Dendritic cell treated with granulocyte-macrophage colony-stimulating factor and Interleukin-4, amounts not matched to agents 40 ng/mL and 50 ng/mL, for 4 days (primary cell): ENCODE results near the gene CUBN.

Experiments
- H3K27ac Mint-ChIP-seq: one replicate; pipeline ENCODE4 v1.8.0; 2022; ENCODE audit warnings: mild to moderate bottlenecking, mixed read lengths
- H3K27me3 Mint-ChIP-seq: one replicate; pipeline ENCODE4 v1.8.0; 2022; ENCODE audit warnings: mild to moderate bottlenecking, mixed read lengths
- H3K36me3 Mint-ChIP-seq: one replicate; pipeline ENCODE4 v1.8.0; 2022; ENCODE audit warnings: low read depth, mixed read lengths
- H3K4me1 Mint-ChIP-seq: one replicate; pipeline ENCODE4 v1.8.0; 2022; ENCODE audit warnings: low read depth, mixed read lengths
- H3K4me3 Mint-ChIP-seq: one replicate; pipeline ENCODE4 v1.8.0; 2022; ENCODE audit warnings: mild to moderate bottlenecking, moderate library complexity, mixed read lengths
- H3K9me3 Mint-ChIP-seq: one replicate; pipeline ENCODE4 v1.8.0; 2022; ENCODE audit warnings: mixed read lengths
- intact Hi-C: fragments of 100-400 bp; cut with micrococcal nuclease; formaldehyde crosslinking; loops from one replicate; pipeline ENCODE4 v1.15.0; 2022

The CUBN gene

DNA sequence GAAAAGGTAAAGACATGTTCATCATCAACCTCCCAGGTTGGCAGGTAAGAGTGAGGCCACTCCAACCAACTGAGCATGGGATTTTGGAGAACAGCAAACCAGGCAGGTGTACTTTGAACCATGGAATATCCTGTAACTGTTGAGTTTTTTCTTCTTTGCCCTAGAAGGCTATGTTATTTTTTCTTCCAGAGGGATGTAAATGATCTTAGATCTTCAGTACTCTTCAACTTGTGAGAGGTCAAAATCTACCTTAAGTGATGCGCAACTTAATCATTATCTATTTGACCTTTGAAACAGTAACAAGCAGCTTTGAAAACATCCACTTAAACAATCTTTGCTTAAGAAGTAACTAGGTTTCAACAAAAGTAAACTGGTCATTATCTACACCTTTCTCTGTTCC, at the start of gene CUBN:
Gene CUBN, minus strand, starts transcription at position 71 of the 400 bp plus-strand sequence. Its CDS starts 46 bp downstream, at position 25.
- Mint-ChIP-seq H3K4me3 (no peak within 1 kb of the TSS), H3K27me3 (no peaks in the 10 kb centered on the region), H3K36me3 (no peaks in the 10 kb centered on the region), H3K9me3 (no peaks in the 10 kb centered on the region), H3K4me1 (peaks cover 36% of the 10 kb centered on the region), H3K27ac (peak within 1 kb of the TSS; percentile 61)
- intact Hi-C loops = loop anchor here (5.0 kb wide), 2 partner anchors 37 to 73 kb away; partner anchors contain the start of gene TRDMT1

DNA sequence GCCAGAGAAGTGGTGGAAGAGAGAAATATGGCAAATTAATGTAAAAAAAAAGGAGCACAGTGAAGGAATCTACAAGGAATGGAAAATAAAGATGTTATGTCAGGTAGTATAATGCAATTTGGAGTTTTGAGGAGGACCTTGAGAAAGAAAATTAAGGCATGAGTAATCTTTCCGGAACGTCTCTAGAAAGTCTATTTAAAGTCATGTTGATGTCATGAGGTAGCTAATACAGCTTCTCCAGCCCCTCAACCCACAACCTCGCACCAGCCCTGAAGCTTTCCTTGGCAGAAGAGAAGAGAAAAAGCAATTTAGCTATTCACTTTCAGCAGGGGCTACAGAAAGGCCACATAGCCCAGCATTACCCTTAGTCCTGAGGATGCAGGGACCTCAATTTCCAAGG, 49.4 kb upstream of the CUBN start:
- Mint-ChIP-seq H3K27me3 (no peaks in the 10 kb centered on the region), H3K9me3 (no peaks in the 10 kb centered on the region), H3K4me1 (peaks cover 16% of the 10 kb centered on the region), H3K27ac (no peak overlapping the region), H3K4me3 (no peak overlapping the region), H3K36me3 (no peaks in the 10 kb centered on the region)
- intact Hi-C loops = no loop called here

DNA sequence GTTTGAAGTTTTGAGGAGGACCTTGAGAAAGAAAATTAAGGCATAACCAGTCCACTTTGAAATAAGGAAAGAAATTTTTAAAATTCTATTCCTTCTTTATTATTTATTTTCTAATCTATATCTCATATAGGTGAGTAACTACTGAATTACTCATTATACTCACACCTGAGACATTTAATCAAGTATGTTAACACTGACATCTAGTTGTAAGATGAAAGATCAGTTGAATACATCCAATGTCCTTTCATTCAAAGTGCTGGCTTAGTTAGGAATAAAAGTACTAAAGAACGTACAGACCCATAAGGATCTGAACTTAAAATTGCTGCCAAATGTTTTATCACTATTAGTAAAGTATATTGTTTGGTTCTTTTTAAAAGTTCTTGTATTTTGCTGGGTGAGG, 48.4 kb upstream of the CUBN start:
- H3K4me3 Mint-ChIP-seq = no peak overlapping the region
- intact Hi-C loops = no loop called here
- H3K4me1 Mint-ChIP-seq = peaks cover 16% of the 10 kb centered on the region
- no peaks in the 10 kb centered on the region for H3K36me3 Mint-ChIP-seq
- H3K27me3 Mint-ChIP-seq = no peaks in the 10 kb centered on the region
- H3K27ac Mint-ChIP-seq = no peak overlapping the region
- H3K9me3 Mint-ChIP-seq = no peaks in the 10 kb centered on the region

DNA sequence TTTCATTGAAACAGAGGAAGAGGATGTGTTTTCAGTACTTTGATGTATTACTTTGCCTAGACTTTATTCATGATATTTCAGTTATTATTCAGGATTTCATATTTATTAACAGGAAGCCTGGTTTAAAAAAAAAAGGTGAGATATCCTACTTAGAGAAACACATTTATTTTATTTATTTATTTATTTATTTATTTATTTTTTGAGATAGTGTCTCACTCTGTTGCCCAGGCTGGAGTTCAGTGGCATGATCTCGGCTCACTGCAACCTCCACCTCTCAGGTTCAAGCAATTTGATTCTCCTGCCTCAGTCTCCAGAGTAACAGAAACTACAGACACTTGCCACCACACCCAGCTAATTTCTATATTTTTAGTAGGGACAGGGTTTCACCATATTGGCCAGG, 47.4 kb upstream of the CUBN start:
- Mint-ChIP-seq H3K27me3 (no peaks in the 10 kb centered on the region), H3K9me3 (no peaks in the 10 kb centered on the region), H3K36me3 (no peaks in the 10 kb centered on the region), H3K4me1 (peaks cover 16% of the 10 kb centered on the region), H3K4me3 (no peak overlapping the region), H3K27ac (no peak overlapping the region)
- intact Hi-C loops = no loop called here

DNA sequence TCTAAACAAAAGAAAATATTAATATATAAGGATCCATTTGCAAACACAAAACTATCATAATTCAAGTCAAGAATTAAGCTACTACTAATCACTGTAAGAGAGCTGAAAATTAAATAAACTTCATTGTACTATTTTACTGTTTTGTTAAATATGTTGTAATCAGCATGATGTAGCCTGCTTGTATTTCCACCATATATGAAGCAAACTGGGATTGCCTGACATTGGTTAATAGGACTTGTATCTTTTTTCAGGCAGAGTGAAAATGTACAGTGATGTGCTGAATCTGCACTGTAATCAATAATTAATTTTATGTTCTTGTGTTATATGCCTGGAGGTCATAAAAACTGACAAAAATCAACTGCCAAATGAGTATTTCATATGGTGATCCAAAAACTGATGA, 46.5 kb upstream of the CUBN start:
- intact Hi-C loops = no loop called here
- H3K27me3 Mint-ChIP-seq = no peaks in the 10 kb centered on the region
- H3K36me3 Mint-ChIP-seq = no peaks in the 10 kb centered on the region
- H3K4me3 Mint-ChIP-seq = no peak overlapping the region
- no peak overlapping the region for H3K27ac Mint-ChIP-seq
- peaks cover 15% of the 10 kb centered on the region for H3K4me1 Mint-ChIP-seq
- H3K9me3 Mint-ChIP-seq = no peaks in the 10 kb centered on the region

DNA sequence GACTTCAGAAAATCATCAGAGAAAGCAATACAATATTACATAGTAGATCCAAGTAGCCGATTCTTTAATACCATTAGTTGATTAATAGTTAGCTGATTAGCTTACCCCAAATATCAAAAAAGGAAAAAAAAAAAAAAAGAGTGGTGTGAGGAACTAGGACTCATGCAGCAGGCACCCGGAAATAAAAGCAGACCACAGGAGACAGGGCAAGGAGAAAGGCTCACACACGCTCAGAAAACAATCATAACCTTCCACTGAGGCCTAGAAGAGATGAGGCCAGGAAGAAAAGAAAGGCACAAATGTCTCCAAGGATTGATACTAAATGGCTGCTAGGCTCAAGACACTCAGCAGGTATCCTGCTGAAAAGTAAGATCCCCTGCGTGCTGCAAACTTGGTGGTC, 45.9 kb upstream of the CUBN start:
- Mint-ChIP-seq H3K4me1 (peaks cover 11% of the 10 kb centered on the region), H3K36me3 (no peaks in the 10 kb centered on the region), H3K4me3 (peak overlapping the region; percentile 17), H3K27me3 (no peaks in the 10 kb centered on the region), H3K9me3 (no peaks in the 10 kb centered on the region), H3K27ac (peak overlapping the region; percentile 68)
- intact Hi-C loops = no loop called here

DNA sequence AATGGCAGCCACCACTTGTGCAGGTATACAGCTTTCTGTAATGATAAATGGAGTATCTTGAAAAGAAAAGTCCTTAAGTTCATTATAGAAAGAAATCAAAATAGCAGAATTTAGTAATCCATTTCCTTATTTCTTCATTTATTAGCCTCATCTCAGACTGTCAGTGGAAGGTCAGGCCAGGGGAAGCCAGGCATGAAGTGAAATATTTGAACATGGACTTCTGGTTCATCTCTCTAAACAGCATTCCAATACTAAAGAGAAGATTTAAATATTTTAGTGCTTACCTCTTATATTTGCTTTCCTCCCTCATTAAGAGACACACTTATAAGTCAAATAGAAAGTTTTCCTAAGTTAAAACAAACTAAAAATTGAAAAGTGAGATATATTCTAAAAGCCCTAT, 45.0 kb upstream of the CUBN start:
- intact Hi-C loops = no loop called here
- H3K4me3 Mint-ChIP-seq = no peak overlapping the region
- H3K9me3 Mint-ChIP-seq = no peaks in the 10 kb centered on the region
- H3K27ac Mint-ChIP-seq = no peak overlapping the region
- H3K36me3 Mint-ChIP-seq = no peaks in the 10 kb centered on the region
- H3K27me3 Mint-ChIP-seq = no peaks in the 10 kb centered on the region
- H3K4me1 Mint-ChIP-seq = peaks cover 11% of the 10 kb centered on the region

DNA sequence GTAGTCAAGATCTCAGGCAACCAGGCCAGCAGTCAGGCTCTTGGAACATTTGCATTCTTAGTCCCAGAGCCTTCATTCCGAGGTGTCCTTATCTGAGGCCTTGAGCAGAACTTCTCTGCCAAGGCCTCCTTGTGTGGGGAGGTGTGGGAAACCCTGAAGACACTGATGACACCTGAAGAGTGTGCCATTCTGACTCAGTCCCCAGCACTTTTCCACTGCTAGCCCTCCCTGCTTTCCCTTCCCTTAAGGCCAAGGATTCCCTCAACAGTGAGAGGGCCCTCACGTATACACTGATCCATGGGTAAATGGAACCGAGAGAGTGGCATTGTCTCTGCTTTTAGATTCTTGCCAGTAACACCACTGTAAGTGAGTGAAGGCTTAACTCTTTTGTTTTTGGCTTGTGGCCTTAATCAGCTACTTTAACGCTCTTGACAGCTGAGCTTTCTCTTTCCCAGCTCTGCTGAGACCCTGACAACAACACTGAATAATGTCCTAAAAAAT, 41.6 kb upstream of the CUBN start:
- H3K4me3 Mint-ChIP-seq = no peak overlapping the region
- H3K27ac Mint-ChIP-seq = no peak overlapping the region
- peaks cover 16% of the 10 kb centered on the region for H3K4me1 Mint-ChIP-seq
- no peaks in the 10 kb centered on the region for H3K9me3 Mint-ChIP-seq
- intact Hi-C loops = no loop called here
- H3K36me3 Mint-ChIP-seq = peaks cover 6% of the 10 kb centered on the region
- no peaks in the 10 kb centered on the region for H3K27me3 Mint-ChIP-seq

DNA sequence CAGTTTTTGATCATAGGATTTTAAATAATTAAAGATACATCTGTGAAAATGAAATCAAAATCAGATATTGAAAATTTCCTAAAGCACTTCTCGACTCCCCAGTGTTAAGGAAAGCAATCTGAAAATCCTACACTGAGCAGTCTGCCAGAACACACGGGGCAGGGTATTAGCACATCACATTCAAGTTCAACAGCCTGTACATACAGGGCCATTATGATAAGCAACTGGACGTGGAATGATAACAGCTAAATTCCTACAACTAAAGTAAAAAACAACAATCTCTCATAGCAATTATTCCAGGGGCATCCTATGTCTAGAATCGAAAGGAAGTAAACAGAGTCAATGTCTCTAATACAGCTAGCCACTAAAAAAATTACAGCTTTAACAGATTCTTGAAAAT, 40.2 kb upstream of the CUBN start:
- peaks cover 6% of the 10 kb centered on the region for H3K36me3 Mint-ChIP-seq
- H3K27me3 Mint-ChIP-seq = no peaks in the 10 kb centered on the region
- peaks cover 6% of the 10 kb centered on the region for H3K4me1 Mint-ChIP-seq
- H3K9me3 Mint-ChIP-seq = no peaks in the 10 kb centered on the region
- no peak overlapping the region for H3K27ac Mint-ChIP-seq
- intact Hi-C loops = no loop called here
- H3K4me3 Mint-ChIP-seq = no peak overlapping the region

DNA sequence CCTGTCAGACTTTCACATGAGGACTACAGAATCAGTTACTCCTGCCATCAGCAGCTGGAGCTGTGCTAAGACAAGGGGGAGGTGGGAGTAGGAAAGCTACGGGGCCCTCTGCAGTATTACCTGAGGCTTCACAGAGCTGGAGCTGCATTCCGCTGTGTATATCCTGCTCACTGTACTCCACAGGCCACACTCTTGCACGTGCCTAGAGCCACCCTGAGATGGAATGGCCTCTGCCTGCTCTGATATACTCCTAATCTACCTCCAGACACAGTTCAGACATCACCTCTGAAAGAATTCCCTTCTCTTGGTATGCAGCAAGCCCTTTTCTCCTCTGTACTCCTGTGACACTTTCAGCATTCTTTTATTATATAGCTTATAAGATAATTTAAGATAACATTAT, 37.1 kb upstream of the CUBN start:
- Mint-ChIP-seq H3K36me3 (peaks cover 6% of the 10 kb centered on the region), H3K27ac (no peak overlapping the region), H3K27me3 (no peaks in the 10 kb centered on the region), H3K4me3 (no peak overlapping the region), H3K4me1 (peaks cover 5% of the 10 kb centered on the region), H3K9me3 (no peaks in the 10 kb centered on the region)
- intact Hi-C loops = no loop called here

DNA sequence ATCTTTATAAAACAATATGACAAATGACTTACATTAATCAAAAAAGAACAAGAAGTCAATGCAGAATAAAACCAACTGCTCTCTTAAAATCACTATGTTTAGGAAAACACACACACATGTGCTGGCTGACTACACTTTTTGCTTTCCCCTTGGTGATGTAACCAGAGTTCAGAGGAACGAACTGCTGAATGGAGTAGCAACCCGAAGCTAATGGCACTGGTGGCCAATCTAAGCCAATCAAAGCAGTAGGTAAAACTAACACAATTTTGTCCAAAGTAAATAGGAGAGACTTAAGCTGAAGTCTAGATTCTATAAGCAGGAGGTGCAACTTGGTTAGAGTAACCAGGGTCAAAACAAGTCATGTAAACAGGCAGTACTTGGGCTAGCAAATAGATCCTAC, 33.2 kb upstream of the CUBN start:
- H3K27me3 Mint-ChIP-seq = no peaks in the 10 kb centered on the region
- H3K4me1 Mint-ChIP-seq = no peaks in the 10 kb centered on the region
- no peaks in the 10 kb centered on the region for H3K36me3 Mint-ChIP-seq
- intact Hi-C loops = no loop called here
- no peak overlapping the region for H3K27ac Mint-ChIP-seq
- no peak overlapping the region for H3K4me3 Mint-ChIP-seq
- no peaks in the 10 kb centered on the region for H3K9me3 Mint-ChIP-seq

DNA sequence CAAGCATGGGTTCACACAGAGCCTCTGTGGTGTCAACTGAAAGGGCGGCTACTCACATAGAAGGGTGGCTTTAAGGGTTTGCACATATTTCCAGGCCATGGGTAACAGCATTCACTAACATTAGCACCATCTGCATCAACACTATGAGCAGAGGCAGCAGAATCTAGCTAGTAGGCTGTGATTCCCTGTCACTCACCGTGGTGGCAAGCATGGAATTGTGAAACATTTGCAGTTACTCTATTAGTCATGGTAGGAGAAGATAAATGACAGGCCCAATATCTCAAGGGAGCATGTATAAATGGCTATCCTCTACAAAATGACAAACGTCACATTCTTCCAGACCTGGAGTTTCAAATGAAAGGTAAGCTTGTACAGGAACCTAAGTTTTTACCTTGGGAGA, 32.2 kb upstream of the CUBN start:
- Mint-ChIP-seq H3K36me3 (no peaks in the 10 kb centered on the region), H3K9me3 (no peaks in the 10 kb centered on the region), H3K27ac (no peak overlapping the region), H3K4me3 (no peak overlapping the region), H3K27me3 (no peaks in the 10 kb centered on the region), H3K4me1 (no peaks in the 10 kb centered on the region)
- intact Hi-C loops = no loop called here

DNA sequence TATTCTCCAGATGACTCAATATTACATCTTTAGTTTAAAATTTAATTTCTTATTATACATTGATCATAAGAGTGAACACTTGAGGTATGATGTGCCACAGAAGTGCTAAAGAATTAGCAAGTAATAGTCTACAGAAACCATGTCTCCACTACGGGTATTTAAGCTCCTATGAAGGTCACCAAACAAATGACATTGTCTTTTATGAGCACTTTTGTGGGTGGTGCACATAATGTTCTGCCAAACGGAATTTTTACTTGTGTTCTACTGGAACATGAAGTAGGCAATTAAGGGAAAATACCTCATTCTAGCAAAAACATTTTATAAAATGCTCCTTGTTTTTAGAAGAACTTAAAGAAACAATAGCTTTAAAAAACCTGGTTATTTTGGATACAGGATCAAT, 27.4 kb upstream of the CUBN start:
- intact Hi-C loops = no loop called here
- no peak overlapping the region for H3K27ac Mint-ChIP-seq
- no peak overlapping the region for H3K4me3 Mint-ChIP-seq
- H3K36me3 Mint-ChIP-seq = no peaks in the 10 kb centered on the region
- no peaks in the 10 kb centered on the region for H3K9me3 Mint-ChIP-seq
- no peaks in the 10 kb centered on the region for H3K4me1 Mint-ChIP-seq
- no peaks in the 10 kb centered on the region for H3K27me3 Mint-ChIP-seq

DNA sequence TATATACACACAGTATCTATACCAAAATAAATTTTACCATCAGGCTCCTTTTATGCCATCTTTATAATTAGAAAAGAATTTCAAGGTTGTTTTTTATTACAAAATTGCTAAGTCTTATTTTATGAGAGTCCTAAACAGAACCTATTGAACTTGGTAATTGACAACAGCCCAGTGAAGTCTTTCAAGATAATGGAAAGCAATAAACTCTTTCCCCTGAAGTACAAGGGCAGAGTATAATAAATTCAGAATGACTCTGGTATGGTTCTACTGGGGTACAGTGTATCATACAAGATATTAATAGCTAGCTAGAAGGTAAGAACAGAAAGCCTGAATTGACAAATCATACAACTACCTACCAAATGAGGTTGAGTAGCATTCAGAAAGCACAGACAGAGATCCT, 26.2 kb upstream of the CUBN start:
- Mint-ChIP-seq H3K4me3 (no peak overlapping the region), H3K27ac (no peak overlapping the region), H3K4me1 (no peaks in the 10 kb centered on the region), H3K9me3 (no peaks in the 10 kb centered on the region), H3K27me3 (no peaks in the 10 kb centered on the region), H3K36me3 (no peaks in the 10 kb centered on the region)
- intact Hi-C loops = no loop called here

DNA sequence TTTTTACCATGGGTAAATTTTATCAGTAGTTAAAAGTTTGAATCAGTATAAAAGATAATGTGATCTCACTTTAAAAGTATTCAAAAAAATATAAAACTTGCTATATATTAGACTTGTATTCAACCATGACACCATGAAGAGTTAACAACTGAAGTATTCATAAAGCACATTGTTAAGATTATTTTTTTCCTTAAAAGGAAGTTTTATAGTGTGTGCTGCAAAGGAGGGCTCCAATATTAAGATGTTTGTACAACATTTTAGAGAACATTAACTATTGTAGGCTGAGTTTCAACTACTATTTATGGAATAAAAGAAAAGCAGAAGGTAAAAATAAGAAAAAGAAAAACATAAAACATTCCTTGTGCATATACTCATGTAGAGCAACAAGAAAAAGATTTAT, 24.5 kb upstream of the CUBN start:
- H3K4me3 Mint-ChIP-seq = no peak overlapping the region
- no peaks in the 10 kb centered on the region for H3K27me3 Mint-ChIP-seq
- intact Hi-C loops = no loop called here
- H3K27ac Mint-ChIP-seq = no peak overlapping the region
- H3K4me1 Mint-ChIP-seq = no peaks in the 10 kb centered on the region
- H3K36me3 Mint-ChIP-seq = no peaks in the 10 kb centered on the region
- no peaks in the 10 kb centered on the region for H3K9me3 Mint-ChIP-seq
